ENCODE measurements around the gene BLTP1.

The BLTP1 gene

GRCh38 chr4:122131562-122132157, 20.5 kb upstream of the BLTP1 start:
- no peaks in the 10 kb centered on the region for H4K20me1 ChIP-seq (ENCODE audit: insufficient read depth, low read length)
- H3K4me2 ChIP-seq (ENCODE audit: low read depth, low read length): no peak overlapping the region
- H3K9me3 ChIP-seq (replicated peaks; ENCODE audit: insufficient read depth, low read length): no peaks in the 10 kb centered on the region
- H3K4me3 ChIP-seq (ENCODE audit: low read length): no peak overlapping the region
- no peaks in the 10 kb centered on the region for H3K79me2 ChIP-seq (ENCODE audit: low read length)
- TF ChIP-seq EZH2 (optimal IDR thresholded peaks at IDR 0.05; ENCODE audit: low read depth, low read length) (no peak), EZH2phosphoT487 (IDR thresholded peaks at IDR 0.05; ENCODE audit: low read length) (no peak)
- TF ChIP-seq, protein P1, sequence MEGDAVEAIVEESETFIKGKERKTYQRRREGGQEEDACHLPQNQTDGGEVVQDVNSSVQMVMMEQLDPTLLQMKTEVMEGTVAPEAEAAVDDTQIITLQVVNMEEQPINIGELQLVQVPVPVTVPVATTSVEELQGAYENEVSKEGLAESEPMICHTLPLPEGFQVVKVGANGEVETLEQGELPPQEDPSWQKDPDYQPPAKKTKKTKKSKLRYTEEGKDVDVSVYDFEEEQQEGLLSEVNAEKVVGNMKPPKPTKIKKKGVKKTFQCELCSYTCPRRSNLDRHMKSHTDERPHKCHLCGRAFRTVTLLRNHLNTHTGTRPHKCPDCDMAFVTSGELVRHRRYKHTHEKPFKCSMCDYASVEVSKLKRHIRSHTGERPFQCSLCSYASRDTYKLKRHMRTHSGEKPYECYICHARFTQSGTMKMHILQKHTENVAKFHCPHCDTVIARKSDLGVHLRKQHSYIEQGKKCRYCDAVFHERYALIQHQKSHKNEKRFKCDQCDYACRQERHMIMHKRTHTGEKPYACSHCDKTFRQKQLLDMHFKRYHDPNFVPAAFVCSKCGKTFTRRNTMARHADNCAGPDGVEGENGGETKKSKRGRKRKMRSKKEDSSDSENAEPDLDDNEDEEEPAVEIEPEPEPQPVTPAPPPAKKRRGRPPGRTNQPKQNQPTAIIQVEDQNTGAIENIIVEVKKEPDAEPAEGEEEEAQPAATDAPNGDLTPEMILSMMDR (IDR thresholded peaks at IDR 0.05; ENCODE audit: low read length): no peak
- no peaks in the 10 kb centered on the region for H3F3A ChIP-seq (ENCODE audit: insufficient read depth, low read length)
- no peaks in the 10 kb centered on the region for H3K9me2 ChIP-seq (replicated peaks; ENCODE audit: insufficient read depth, low read length)
- H2AFZ ChIP-seq (ENCODE audit: low read length): no peak overlapping the region
- no peaks in the 10 kb centered on the region for H3K27me3 ChIP-seq (replicated peaks; ENCODE audit: insufficient read depth, low read length)
- H3K27ac ChIP-seq (ENCODE audit: low read length): no peak overlapping the region
- no peaks in the 10 kb centered on the region for H3K4me1 ChIP-seq (ENCODE audit: low read length)
- DNase-seq: no peak
- H3K36me3 ChIP-seq (replicated peaks; ENCODE audit: insufficient read depth, low read length): no peaks in the 10 kb centered on the region
- H3K9ac ChIP-seq (ENCODE audit: low read length): no peak overlapping the region

GRCh38 chr4:122132891-122133290, 19.2 kb upstream of the BLTP1 start:
- no peak for TF ChIP-seq EZH2 (optimal IDR thresholded peaks at IDR 0.05; ENCODE audit: low read depth, low read length)
- TF ChIP-seq, protein P1 (IDR thresholded peaks at IDR 0.05; ENCODE audit: low read length): no peak
- no peak for TF ChIP-seq EZH2phosphoT487 (IDR thresholded peaks at IDR 0.05; ENCODE audit: low read length)
- Histone ChIP-seq H3K27me3 (replicated peaks; ENCODE audit: insufficient read depth, low read length) (no peaks in the 10 kb centered on the region), H3K4me2 (ENCODE audit: low read depth, low read length) (no peak overlapping the region), H3K4me3 (ENCODE audit: low read length) (no peak overlapping the region), H2AFZ (ENCODE audit: low read length) (no peak overlapping the region), H3K4me1 (ENCODE audit: low read length) (no peaks in the 10 kb centered on the region), H3F3A (ENCODE audit: insufficient read depth, low read length) (no peaks in the 10 kb centered on the region), H3K9me2 (replicated peaks; ENCODE audit: insufficient read depth, low read length) (no peaks in the 10 kb centered on the region), H3K27ac (ENCODE audit: low read length) (no peak overlapping the region), H3K36me3 (replicated peaks; ENCODE audit: insufficient read depth, low read length) (no peaks in the 10 kb centered on the region), H3K9me3 (replicated peaks; ENCODE audit: insufficient read depth, low read length) (no peaks in the 10 kb centered on the region), H3K79me2 (ENCODE audit: low read length) (no peaks in the 10 kb centered on the region), H4K20me1 (ENCODE audit: insufficient read depth, low read length) (no peaks in the 10 kb centered on the region), H3K9ac (ENCODE audit: low read length) (no peak overlapping the region)
- no peak for DNase-seq

DNA sequence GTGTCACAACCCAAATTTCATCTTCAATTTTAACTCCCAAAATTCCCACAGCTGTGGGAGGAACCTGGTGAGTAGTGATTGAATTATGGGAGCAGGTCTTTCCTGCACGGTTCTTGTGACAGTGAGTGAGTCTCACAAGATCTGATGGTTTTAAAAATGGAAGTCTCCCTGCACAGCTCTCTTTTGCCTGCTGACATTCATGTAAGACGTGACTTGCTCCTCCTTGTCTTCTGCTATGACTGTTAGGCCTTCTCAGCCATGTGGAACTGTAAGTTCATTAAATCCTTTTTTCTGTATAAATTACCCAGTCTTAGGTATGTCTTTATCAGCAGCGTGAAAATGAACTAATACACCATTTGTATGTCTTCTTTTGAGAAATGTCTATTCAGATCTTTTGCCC, 13.0 kb upstream of the BLTP1 start:
- Histone ChIP-seq H3K79me2 (ENCODE audit: low read length) (no peaks in the 10 kb centered on the region), H3K9me2 (replicated peaks; ENCODE audit: insufficient read depth, low read length) (no peaks in the 10 kb centered on the region), H3K9me3 (replicated peaks; ENCODE audit: insufficient read depth, low read length) (no peaks in the 10 kb centered on the region), H3F3A (ENCODE audit: insufficient read depth, low read length) (no peaks in the 10 kb centered on the region), H3K9ac (ENCODE audit: low read length) (no peak overlapping the region), H4K20me1 (ENCODE audit: insufficient read depth, low read length) (no peaks in the 10 kb centered on the region), H3K4me1 (ENCODE audit: low read length) (no peaks in the 10 kb centered on the region), H3K27me3 (replicated peaks; ENCODE audit: insufficient read depth, low read length) (no peaks in the 10 kb centered on the region), H3K4me2 (ENCODE audit: low read depth, low read length) (no peak overlapping the region), H2AFZ (ENCODE audit: low read length) (no peak overlapping the region), H3K4me3 (ENCODE audit: low read length) (no peak overlapping the region), H3K27ac (ENCODE audit: low read length) (no peak overlapping the region), H3K36me3 (replicated peaks; ENCODE audit: insufficient read depth, low read length) (no peaks in the 10 kb centered on the region)
- TF ChIP-seq EZH2phosphoT487 (IDR thresholded peaks at IDR 0.05; ENCODE audit: low read length) (no peak), EZH2 (optimal IDR thresholded peaks at IDR 0.05; ENCODE audit: low read depth, low read length) (no peak)
- no peak for DNase-seq

- Histone ChIP-seq H3K36me3 (replicated peaks; ENCODE audit: insufficient read depth, low read length) (no peaks in the 10 kb centered on the region), H3K79me2 (ENCODE audit: low read length) (no peaks in the 10 kb centered on the region), H3K4me1 (ENCODE audit: low read length) (no peaks in the 10 kb centered on the region), H3K9me3 (replicated peaks; ENCODE audit: insufficient read depth, low read length) (no peaks in the 10 kb centered on the region), H2AFZ (ENCODE audit: low read length) (no peak overlapping the region), H3K4me3 (ENCODE audit: low read length) (no peak overlapping the region), H3K9ac (ENCODE audit: low read length) (no peak overlapping the region), H3K27me3 (replicated peaks; ENCODE audit: insufficient read depth, low read length) (no peaks in the 10 kb centered on the region), H3F3A (ENCODE audit: insufficient read depth, low read length) (no peaks in the 10 kb centered on the region), H3K27ac (ENCODE audit: low read length) (no peak overlapping the region), H3K4me2 (ENCODE audit: low read depth, low read length) (no peak overlapping the region), H3K9me2 (replicated peaks; ENCODE audit: insufficient read depth, low read length) (no peaks in the 10 kb centered on the region), H4K20me1 (ENCODE audit: insufficient read depth, low read length) (no peaks in the 10 kb centered on the region)
- TF ChIP-seq, protein P1 (IDR thresholded peaks at IDR 0.05; ENCODE audit: low read length): no peak
- TF ChIP-seq EZH2phosphoT487 (IDR thresholded peaks at IDR 0.05; ENCODE audit: low read length) (no peak), EZH2 (optimal IDR thresholded peaks at IDR 0.05; ENCODE audit: low read depth, low read length) (no peak)
- DNase-seq: no peak
Measured at GRCh38 chr4:122140834-122141233, 11.3 kb upstream of the BLTP1 start.
